GM21390 (cell line): ENCODE measurements around the gene BTN1A1.
"Not testable (repeated sequence)": the region's sequence is repeated elsewhere in the genome, so short reads cannot be mapped to it uniquely, and the experiment has no call there.

ENCODE experiments used
- ATAC-seq: cut with Tn5 transposase; IDR thresholded peaks from one replicate; pipeline ENCODE4 v1.9.1; 2021; ENCODE audit not compliant: unreplicated experiment

The BTN1A1 gene

DNA sequence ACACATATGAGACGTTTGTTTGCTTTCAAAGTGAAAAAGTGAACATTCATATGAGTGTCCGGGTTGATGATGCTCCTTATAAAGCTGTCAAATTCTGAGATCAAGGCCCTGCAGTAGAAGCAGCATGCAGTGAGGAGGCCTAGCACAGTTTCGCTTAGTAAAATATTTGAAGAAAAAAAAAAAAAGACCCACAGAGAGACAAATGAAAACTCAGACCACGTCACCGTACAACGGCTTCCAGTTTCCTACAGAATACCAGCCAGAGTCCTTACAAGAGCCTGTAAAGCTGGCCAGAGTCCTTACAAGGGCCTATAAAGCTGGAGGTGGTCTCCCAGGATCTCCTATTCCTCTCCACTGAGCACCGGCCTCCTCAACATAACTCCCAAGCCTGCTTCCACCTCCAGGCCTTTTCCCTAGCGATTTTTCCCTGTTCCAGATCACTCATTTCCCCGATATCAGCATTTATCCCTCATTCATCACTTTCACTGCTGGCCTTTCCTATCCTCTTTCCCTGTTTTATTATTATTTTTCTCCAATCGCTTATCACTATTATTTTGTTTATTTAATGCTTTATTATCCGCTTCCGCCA, 36.6 kb downstream of the BTN1A1 start:
- ATAC-seq: no peak

DNA sequence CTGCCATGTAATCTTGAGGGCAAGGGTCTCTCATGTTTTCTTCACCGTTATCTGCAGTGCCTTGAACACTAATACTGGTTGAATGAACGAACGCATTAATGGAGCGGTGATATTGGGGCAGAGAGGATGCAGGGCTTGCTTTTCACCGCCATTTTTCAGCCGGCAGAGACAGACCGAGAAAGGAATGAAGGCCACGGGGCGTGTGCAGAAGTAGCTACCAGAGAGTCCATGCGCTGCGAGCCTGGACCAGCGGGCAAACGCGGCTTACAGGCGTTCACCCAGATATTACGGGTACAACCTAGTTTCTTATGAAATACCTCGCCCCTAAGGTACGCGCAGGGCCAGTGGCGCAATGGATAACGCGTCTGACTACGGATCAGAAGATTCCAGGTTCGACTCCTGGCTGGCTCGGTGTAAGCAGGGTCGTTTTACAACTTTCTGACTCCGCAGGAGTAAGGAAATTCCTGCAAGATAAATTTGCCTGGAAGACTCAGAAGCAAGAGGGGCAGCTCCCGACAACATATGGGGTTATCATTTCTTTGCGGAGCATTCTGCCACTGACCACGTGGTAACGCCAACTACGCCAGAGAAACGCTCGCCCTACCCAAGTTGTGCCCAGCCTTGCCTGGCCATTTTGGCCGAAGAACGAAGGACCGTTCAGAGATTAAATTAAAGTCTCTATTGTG, 37.2 kb downstream of the BTN1A1 start:
- peak; percentile 37 for ATAC-seq

DNA sequence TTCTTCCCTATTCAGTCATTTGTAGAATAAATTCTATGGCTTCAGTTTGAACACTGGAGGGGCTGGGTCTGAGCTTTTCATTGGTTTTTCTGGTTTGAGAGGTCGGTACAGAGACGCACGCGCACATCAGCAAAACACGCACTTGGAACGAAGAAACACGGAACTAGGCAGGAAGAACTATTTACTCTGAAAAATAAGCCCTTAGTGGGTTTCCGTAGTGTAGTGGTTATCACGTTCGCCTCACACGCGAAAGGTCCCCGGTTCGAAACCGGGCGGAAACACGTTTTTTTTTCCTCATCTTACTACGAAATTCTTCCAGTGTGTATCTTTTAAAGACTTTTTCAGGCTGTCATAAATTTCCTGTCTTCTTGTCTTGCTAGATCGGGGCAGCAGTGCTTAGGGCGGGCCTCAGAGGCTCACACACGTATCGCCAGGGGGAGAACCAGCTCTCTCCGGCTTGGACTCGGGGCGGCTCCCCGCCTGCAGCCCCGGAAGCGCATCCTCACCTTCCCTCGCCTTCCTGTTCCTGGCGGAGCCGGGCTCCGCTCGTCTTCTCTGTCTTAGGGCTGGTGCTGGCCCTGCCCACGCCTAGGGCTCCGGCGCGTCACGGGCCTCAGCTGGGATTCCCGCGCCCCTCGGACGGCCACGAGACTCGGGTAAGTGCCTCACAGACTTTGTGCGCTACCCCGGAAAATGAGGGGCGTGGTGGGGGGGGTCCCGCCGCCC, 37.9 kb downstream of the BTN1A1 start, which contains the start of gene HMGN4:
Gene HMGN4 (plus strand): TSS at position 521 of the 726 bp plus-strand sequence. CDS start 6,841 bp downstream, outside the sequence.
- peak; percentile 57 for ATAC-seq

- no peak for ATAC-seq
Measured at GRCh38 chr6:26538572-26538902, 38.4 kb downstream of the BTN1A1 start.

GRCh38 chr6:26539071-26539615, 39.0 kb downstream of the BTN1A1 start:
- ATAC-seq: no peak

- no peak for ATAC-seq
Measured at GRCh38 chr6:26541579-26541978, 41.5 kb downstream of the BTN1A1 start.

- no peak for ATAC-seq
Measured at GRCh38 chr6:26543953-26544352, 43.9 kb downstream of the BTN1A1 start.

DNA sequence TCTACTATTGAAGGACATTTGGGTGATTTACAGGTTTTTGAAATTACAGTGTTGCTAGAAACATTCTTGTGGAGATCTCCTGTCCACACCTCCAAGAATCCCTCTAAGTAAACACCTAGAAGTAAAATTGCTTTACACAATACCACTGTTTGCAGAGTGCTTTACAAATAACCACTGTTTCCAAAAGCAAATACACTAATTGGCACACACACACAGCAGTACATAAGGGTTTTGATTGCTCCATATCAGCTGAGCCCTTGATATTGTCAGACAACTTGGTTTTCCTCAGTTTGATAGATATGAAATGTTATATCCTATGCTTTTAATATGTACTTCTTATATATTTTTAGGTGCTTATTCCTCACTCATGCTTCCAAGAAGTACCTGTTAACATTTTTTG, 44.4 kb downstream of the BTN1A1 start:
- ATAC-seq: no peak

GRCh38 chr6:26545627-26546026, 45.5 kb downstream of the BTN1A1 start:
- no peak for ATAC-seq

- ATAC-seq: not testable (repeated sequence)
Measured at GRCh38 chr6:26547363-26547762, 47.3 kb downstream of the BTN1A1 start.

GRCh38 chr6:26550250-26550993, 50.3 kb downstream of the BTN1A1 start:
- ATAC-seq: peak; percentile 44

GRCh38 chr6:26552205-26552604, 52.1 kb downstream of the BTN1A1 start:
- no peak for ATAC-seq

DNA sequence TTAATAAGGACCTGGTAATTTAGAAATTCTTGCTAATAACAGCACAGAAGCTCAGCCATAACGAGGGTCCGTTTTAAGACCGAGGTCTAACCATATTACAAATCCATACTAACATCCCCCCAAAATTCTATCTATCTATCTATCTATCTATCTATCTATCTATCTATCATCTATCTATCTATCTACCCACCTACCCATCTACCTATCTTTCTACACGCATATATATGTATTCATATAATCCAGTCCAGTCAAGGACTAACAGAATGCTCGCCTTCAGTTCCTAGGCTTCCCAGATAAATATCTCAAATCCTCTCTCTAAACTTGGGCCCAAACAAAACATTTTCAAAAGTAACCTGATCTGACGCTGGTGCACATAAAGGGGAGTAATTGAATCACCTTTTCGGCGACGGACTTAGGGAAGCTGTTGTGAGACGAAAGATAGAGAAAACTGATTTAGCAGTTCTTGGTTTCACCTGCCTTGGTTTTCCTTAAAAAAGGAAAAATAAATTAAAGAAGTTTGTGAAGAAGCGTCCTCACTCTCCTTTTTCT, 52.6 kb downstream of the BTN1A1 start:
- no peak for ATAC-seq

DNA sequence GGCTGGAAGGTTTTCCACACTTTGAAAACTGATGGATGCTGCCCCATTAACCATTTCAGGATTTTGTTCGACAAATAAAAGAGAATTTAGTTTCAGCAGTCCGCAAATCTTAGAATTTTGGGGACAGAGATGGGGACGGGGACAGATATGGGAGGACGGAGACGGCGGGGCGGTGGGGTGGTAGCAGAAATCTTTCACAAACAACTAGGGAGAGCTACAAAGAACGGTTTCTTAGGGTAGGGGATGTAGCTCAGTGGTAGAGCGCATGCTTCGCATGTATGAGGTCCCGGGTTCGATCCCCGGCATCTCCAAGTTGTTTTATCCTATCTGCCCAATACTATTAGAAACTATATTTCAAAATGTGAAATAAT, 53.1 kb downstream of the BTN1A1 start:
- ATAC-seq: peak; percentile 45

GRCh38 chr6:26553635-26554446, 53.7 kb downstream of the BTN1A1 start:
- ATAC-seq: no peak

DNA sequence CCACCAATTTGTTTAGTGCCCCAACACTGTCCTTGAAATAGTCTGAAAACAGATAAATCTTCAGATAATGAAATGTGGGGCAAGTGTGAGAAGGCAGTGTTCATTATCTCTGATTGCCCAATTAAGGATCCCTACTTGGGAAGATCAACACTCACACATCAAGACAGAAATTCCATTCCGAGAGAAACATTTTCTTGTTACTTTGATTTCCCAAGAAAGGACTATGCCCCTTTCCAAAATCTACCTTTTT, 54.3 kb downstream of the BTN1A1 start:
- ATAC-seq: no peak

- ATAC-seq: no peak
Measured at GRCh38 chr6:26554697-26555504, 54.8 kb downstream of the BTN1A1 start.

DNA sequence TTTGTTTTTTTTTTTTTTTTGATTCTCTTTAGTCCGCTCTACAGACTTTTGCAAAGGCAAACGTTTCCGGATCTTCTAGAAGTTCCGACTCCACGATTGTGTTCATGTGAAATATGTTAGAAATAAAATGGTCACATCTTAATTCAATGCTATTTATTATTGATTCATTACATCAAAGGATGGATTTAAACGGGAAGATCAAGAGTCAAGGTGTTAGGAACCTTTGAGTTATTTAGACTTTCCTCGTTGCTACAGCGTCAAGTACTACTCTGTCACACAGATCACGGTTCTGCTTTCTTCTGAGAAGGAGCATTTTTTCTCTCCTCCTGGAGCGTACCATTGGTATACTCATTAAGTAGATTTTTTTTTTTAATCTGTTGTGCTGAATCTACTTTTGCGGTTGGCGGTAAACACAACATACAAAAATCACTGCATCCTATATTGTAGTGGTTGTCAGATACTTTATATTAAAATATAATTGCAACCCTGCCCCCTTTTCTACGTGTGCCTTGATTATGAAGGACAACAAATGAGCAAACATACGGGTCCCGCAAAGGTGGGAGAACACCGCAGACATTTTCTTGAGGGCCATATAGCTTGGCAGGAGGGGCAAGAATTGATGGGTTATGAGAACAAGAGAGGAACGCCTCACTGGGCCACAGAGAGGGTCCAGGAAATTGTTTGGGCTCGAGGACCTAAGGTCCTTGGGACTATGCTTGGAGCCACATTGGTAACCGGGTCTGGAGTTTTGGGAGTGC, 55.6 kb downstream of the BTN1A1 start:
- ATAC-seq: no peak
